GM21723 (cell line): ENCODE results near the gene SLC26A8.

Source experiments
- ATAC-seq: cut with Tn5 transposase; IDR thresholded peaks from one replicate; pipeline ENCODE4 v1.9.1; 2021; ENCODE audit warnings: mild to moderate bottlenecking, moderate library complexity; ENCODE audit not compliant: unreplicated experiment

SLC26A8 gene, protein sequence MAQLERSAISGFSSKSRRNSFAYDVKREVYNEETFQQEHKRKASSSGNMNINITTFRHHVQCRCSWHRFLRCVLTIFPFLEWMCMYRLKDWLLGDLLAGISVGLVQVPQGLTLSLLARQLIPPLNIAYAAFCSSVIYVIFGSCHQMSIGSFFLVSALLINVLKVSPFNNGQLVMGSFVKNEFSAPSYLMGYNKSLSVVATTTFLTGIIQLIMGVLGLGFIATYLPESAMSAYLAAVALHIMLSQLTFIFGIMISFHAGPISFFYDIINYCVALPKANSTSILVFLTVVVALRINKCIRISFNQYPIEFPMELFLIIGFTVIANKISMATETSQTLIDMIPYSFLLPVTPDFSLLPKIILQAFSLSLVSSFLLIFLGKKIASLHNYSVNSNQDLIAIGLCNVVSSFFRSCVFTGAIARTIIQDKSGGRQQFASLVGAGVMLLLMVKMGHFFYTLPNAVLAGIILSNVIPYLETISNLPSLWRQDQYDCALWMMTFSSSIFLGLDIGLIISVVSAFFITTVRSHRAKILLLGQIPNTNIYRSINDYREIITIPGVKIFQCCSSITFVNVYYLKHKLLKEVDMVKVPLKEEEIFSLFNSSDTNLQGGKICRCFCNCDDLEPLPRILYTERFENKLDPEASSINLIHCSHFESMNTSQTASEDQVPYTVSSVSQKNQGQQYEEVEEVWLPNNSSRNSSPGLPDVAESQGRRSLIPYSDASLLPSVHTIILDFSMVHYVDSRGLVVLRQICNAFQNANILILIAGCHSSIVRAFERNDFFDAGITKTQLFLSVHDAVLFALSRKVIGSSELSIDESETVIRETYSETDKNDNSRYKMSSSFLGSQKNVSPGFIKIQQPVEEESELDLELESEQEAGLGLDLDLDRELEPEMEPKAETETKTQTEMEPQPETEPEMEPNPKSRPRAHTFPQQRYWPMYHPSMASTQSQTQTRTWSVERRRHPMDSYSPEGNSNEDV

DNA sequence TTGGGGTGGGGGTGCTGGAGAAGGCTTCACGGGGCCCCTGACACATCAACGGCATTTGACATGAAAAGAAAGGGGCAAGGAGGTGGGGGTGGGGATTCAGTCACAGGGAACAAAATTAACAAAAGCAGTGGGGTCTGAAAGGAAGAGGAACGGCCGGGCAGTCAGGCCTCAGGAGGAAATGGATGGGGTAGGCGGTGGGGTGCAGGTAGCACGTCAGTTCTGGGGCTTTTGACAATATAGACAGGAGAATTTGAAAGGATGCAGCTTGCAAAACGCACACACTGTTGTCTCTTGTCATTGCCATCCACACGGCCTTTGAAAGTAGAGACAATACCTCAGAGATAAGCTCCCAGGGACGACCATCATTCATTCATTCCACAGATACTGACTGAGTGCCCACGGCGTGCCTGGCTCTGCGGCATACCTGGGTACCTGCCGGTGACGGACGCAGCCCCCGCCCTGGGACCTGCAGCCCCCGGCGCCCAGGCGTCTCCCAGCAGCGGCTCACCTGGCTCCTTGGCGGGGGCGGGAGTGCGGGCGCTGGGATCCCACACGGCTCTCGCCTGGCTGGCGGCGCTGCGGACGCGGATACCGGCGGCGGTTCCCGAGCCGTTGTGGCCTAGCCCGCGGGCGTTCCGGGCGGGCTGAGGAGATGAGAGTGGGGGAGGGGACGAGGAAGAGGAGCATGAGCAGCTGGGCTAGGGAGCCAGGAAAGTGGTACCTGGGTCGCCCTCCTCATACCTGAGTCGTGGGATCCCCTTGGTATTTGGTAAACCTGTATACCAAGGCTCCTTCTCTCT lies at the start of gene SLC26A8:
TSS of gene SLC26A8 (minus strand) at position 646 of the 800 bp plus-strand sequence. CDS start 4,934 bp downstream, outside the sequence.
- no peak for ATAC-seq

DNA sequence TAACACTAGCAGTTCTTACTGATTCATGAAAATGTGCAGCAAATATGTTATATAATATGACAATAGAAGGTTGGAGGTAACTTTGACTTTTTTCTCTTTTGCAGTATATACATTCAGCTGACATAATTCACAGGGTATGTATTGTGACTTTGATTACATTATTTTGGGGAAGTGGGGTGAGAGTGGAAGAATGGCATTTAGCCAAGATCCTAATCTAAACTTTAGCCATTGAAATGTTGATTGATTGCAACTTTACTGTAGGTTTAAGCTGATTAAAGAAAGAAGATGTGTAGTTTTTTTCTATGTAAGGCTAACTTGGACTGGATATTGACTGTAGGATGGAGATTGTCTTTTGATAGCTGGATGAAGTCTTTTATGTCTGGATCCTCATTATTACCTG lies 49.1 kb upstream of the SLC26A8 start:
- no peak for ATAC-seq

DNA sequence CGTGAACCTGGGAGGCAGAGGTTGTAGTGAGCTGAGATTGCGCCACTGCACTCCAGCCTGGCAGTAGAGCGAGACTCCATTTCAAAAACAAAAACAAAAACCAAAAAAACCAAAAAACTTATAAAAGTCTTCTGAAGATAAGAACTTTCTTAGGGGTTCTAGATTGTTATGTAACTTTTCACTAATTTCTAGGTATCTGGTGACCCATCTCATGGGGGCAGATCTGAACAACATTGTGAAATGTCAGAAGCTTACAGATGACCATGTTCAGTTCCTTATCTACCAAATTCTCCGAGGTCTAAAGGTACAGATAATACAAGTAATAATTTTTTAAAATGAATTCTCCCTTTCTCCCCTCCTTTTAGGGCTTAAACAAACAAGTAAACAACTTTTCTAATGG lies 48.2 kb upstream of the SLC26A8 start:
- ATAC-seq, result no peak

DNA sequence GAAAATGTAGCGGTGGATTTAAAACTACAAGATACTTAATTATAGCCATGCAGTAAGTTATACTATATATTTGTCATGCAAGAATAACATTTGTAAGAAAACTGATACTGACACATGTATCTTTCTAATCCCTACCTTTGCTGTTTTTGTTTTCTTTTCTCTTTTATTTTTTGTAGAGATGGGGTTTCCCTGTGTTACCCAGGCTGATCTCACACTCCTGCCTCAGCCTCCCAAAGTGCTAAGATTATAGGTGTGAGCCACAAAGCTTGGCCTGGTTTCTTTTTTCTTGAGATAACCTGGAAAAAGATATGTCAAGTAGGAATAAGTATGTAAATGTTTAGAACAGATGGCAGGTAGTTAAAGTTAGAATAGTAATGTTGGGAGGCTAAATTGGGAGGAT lies 47.3 kb upstream of the SLC26A8 start:
- no peak for ATAC-seq

DNA sequence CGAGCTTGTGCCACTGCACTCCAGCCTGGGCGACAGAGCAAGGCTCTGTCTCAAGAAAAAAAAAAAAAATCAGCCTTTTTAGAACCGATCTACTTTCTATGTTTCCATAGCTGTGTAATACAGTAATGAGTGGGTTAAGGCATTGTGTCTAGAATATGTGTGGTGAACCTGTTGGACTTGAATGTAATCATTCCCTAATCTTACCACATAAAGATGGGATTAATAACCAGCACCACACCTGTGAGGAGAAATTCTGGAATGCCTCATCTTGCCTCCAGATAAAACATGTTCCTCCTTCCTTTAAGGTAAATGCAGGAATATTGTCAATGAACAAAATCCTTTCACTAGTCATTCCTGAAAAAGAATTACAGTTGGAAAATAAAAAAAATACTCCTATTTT lies 46.8 kb upstream of the SLC26A8 start:
- no peak for ATAC-seq

DNA sequence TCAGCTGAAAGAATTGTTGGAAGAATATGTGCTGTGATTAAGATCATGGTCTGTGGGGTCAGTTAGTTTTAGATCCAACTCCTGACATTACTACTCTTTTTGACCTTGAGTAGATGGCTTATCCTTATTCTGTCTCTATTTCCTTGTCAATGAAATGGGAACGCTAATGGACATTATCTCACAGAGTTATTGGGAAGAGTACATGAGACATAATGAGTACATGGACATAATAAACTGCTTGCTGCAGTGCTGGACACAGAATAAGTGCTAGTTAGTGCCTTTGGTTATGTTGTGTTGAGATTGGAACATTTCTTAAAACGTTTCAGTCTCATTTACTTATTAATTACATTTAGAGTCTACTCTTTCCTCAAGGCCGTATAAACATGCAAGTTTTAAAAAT lies 45.8 kb upstream of the SLC26A8 start:
- ATAC-seq, result no peak

DNA sequence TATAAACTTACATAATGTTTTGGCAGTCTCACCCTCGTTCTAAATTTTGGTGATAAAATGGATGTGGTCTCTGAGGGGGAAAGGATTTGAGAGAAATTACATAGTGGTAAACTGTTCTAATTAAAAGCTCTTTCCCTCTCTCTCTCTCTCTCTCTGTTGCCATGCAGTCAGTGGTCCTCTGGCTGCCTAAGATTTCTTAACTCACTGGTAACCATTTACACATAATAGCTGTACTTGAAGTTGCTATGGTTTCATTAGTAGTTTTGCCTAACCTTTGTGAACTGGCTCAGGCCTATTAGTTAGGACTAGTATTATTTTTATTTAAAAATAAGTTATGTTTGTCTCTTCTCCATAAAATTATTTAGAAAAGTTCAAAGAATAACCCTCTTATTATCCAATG lies 45.1 kb upstream of the SLC26A8 start:
- no peak for ATAC-seq

DNA sequence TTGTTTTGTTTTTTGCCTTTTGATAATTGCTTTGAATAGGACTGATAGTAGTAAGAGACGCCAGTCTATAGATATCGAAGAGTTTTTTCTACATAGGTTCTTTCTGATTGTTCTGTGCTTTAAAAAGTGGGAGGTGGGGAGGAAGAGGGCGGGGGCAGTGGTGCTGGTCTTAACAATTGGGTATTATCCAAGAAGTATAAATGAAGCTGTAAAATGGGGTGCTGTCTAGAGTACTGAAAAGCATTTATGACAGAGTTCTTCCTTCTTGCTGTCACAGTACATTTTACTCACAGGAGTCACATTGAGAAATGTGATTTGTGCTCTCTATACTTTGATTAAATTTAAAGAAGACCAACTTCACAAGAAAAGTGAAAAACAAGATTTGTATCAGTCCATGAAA lies 44.1 kb upstream of the SLC26A8 start:
- ATAC-seq, result no peak

DNA sequence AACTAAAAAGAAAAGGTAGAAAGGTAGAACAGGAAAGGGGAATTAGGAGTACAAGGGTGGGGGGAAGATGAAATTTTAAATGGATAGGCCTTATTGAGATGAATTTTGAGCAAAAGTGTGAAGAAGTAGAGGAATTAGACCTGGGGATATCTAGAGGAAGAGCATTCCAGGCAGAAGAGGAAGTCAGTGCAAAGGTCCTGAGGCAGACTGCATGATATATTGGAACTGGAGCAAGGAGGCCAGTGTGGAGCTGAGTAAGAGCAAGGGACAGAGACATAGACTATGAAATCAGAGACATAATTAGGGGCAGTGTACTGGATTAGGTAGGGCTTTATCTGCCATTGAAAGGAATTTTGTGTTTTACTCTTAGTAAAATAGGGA lies 43.6 kb upstream of the SLC26A8 start:
- ATAC-seq, result no peak

DNA sequence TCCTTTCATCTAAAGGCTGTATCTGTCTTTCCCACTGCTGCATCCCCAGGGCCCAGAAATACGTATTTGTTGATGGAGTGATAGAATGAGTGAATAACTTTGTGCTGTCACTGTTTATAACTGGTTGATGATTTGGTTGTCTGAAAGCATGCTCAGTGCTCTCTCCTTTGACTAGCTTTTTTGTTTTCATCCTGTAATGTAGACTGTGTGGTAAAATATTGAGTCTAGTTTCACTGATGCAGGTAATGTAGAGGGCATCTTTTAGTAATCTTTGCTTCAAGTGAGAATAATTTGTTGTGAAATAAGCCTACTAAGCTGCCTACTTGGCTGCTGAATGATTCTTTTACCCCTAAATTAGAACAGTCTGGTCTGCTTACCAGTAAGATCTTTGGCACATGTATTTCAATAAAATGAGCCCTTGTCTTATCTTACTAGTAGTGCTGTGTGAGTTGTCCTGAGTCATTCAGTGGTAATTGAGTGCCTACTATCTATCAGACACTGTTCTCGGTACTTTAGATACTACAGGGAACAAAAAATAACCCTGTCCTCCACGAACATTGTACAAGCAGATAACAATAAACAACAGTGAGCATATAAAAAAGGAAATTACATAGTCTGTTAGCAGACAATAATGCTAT lies 43.1 kb upstream of the SLC26A8 start:
- ATAC-seq, result no peak

DNA sequence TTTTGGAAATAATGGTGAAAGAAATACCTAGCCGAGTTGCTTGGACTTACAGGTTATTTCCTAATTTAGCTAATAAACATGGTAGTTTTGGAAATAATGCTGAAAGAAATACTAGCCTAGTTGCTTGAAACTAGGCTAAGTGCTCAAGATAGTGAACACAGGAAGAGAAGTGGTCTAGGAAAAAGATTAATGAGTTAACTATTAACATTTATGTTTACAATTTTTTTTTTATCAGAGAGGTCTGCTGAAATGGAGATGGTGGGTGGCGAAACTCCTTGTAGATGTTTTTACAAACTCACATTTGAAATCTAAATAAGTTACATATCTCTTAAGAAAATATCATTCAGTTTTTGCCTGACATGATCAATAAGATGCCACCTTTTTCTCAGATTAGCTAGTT lies 42.4 kb upstream of the SLC26A8 start:
- no peak for ATAC-seq

DNA sequence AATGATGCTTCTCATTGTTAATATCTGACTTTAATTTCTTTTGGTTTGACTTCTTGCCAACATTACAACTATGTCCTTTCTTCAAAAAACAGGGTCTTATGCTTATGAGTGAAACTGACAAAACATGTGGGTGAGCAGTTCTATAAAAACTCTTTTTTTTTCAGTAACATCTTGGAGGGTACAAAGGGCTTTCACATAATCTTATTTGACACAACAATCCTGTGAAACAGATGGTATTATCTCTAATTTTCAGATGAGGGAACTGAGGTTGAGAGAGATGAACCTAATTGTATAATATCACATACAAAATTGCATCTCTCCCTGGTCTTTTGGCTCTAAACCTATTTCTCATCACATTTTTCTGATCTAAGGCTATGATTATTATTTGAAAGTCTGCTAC lies 41.5 kb upstream of the SLC26A8 start:
- ATAC-seq, result no peak

DNA sequence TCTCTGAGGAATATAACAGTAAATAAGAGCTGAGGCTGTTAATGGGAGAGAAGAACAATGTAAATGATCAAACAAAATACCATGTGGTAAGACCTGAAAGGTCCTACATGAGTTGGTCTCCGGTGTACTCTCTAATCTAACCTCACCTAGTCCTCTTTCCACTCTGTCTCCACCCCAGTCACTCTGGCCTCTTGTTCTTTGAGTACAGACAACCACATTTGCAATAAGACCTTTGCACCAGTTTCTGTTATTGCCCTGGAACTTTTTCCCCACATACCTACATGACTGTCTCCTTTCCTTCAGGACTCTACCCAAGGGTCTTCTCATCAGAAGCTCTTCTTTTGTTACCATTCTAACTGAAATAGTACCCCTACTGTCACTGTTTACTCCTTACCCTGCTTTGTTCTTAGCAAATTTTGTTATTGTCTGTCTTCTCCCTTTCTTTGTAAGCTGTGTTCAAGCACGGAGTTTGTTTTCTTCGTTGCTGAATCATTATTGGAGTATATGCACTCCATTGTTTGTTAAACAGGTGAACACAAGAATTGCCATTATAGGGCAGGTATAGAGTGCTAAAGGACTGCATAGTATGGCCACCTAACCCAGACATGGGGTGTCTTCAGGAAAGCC lies 40.4 kb upstream of the SLC26A8 start:
- ATAC-seq, result no peak

DNA sequence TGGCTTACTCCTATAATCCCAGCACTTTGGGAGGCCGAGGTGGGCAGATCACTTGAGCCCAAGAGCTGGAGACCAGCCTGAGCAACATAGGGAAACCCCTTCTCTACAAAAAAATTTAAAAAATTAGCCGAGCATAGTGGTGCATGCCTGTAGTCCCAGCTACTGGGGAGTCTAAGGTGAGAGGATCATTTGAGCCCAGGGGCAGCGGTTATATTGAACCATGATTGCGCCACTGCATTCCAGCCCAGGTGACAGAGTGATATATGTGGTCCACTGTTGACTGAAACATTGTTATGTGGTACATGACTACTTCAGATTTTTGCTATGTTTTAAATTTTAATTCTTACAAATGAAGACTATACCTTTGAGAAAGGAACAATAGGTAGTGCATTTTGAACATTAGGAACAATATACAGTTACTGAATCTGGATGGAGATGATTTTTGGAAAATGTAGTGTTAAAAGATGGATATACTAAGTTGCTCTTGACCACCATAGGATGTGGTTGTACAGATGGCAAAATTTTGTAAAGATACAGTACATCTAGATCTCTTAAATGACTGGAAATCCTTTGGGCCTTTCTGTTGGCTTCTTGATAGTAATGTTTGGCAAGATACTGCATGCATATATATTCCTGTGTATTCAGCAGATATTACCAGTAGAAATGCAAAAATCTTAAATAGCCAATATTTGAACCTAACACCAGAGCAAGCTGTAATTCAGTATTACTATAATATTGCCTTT lies 39.0 kb upstream of the SLC26A8 start:
- ATAC-seq, result no peak

DNA sequence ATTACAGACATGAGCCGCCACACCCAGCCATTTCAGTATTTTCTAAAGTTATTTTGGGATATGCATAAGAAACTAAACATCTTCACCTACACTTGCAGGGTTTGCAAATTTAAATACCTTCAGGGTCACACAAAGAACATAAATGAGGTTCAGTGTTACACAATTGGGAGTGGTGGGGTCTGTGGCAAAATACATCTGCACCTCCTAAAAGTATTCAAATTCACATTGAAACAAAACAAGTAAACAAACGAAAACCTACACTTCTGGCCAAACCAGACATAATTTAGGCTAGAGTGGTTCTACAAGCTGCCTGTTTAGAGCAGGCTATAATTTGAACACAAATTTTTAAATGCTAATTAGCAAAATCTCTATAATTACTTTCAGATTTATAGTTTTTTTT lies 37.8 kb upstream of the SLC26A8 start:
- no peak for ATAC-seq

DNA sequence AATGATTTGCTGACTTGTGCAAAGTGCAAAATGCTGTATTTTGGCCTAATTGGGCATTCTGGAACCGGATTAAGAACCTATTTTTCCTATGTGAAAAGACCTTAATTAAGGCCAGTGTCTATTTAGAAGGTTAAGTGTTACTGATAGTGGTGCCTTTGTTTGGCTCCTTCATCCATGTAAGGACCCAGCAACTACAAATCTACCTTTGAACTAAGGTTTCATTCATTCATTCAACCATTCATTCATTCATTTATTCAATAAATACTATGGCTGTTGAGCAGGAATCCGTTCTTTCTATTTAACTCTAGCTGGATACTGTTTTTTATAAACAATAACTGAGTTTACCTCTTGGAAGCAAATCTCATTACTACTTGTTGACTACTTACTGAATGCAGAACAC lies 36.8 kb upstream of the SLC26A8 start:
- no peak for ATAC-seq

DNA sequence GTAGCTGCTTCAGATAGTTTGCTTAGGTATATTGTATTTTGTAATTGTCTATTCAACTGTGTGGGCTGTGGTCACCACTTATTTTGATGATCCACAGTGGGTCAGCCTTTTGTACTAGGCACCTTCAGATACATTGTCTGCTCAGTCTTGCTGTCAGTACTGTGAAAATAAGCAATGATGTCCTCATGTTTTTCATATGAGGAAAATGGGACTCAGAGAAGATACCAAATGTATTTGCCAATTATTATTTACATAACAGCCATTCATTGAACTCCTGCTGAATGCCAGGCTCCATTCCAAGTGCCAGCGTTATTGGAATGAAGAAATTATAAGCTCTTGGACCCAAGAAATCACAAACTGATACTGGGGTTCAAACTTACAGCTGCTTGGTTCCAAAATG lies 31.7 kb upstream of the SLC26A8 start:
- no peak for ATAC-seq

DNA sequence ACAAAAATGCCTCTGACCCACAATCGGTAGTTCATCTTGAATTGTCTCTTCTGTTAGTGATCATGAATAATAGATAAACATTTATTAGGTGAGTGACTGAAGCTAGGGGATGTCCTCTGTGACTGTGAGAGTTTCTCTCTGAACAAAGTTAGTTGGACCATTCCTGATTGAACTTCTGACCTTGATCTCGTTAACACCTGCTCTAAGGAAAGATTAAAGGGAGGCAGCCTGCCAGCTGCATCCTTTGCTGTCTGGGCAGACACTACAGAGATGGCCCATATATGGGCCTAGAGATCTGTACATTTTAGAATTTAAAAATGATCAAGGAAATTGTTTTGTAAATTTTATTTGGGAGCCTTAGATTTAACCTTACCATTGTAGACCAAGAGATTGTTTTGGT lies 30.5 kb upstream of the SLC26A8 start:
- ATAC-seq, result no peak

DNA sequence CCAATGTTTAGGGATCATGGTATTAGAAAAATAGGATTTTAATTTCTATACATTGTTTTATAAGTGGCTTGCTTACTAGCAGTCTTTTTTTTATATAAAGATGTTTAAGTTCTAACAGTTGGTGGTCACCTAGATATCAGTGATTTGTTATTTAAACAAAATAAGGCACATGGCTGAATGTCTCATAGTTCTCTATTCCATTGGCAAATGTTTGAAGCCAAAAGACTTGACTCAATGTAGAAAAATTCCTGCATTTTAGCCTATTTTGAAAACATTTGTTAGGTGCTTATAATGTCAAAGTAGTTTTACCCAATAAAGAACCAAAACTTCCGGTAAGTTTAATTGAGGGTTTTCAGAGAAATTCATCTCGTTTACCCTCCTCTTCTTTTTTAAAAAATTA lies 30.0 kb upstream of the SLC26A8 start:
- no peak for ATAC-seq

DNA sequence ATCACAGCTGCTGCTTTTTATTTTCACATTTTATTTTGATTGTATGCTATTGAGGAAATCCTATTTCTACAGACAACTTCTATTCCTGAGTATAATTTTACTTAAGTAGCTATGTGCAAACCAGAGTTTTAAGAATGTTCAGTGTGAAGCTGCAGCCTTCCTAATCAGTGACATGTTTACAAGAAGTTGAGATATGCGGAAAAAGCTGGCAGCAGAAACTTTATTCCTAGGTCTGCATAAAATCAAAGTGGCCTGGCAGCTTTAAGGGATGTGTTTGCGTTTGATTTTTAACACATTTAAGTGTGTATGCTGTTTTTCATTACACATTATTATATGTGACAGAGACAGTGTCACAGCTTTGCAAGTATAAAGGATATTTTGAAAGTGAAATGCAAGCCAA lies 29.4 kb upstream of the SLC26A8 start:
- no peak for ATAC-seq
